NOMO-1 treated with dmso at 0.1 percent for 144 hours (cell line): ENCODE data around the gene RNU1-1.
"Not testable (repeated sequence)": the region's sequence is repeated elsewhere in the genome, so short reads cannot be mapped to it uniquely, and the experiment has no call there.

ENCODE experiments used
- DNase-seq: peaks from one replicate; lab custom pipeline; 2025; ENCODE audit not compliant: unreplicated experiment; lab: John Stamatoyannopoulos, UW

The RNU1-1 gene

GRCh38 chr1:16525769-16526168, 11.7 kb upstream of the RNU1-1 start:
- not testable (repeated sequence) for DNase-seq

GRCh38 chr1:16521679-16522078, 7.6 kb upstream of the RNU1-1 start:
- not testable (repeated sequence) for DNase-seq

GRCh38 chr1:16521288-16521583, 7.2 kb upstream of the RNU1-1 start:
- DNase-seq = no peak

- DNase-seq = not testable (repeated sequence)
These were observed 6.6 kb upstream of the RNU1-1 start for GRCh38 chr1:16520435-16521287.

GRCh38 chr1:16519255-16519951, 5.3 kb upstream of the RNU1-1 start:
- not testable (repeated sequence) for DNase-seq

GRCh38 chr1:16518913-16519254, 4.8 kb upstream of the RNU1-1 start:
- DNase-seq = not testable (repeated sequence)

- DNase-seq = not testable (repeated sequence)
These were observed 2.8 kb upstream of the RNU1-1 start for GRCh38 chr1:16516694-16517410.

- peak; percentile 71 for DNase-seq
These were observed 526 bp downstream of the RNU1-1 start for GRCh38 chr1:16513412-16514106.

GRCh38 chr1:16512624-16513411, 1.3 kb downstream of the RNU1-1 start:
- DNase-seq = not testable (repeated sequence)

- not testable (repeated sequence) for DNase-seq
These were observed 2.2 kb downstream of the RNU1-1 start for GRCh38 chr1:16511926-16512325.

- not testable (repeated sequence) for DNase-seq
These were observed 5.1 kb downstream of the RNU1-1 start for GRCh38 chr1:16508861-16509445.

- DNase-seq = not testable (repeated sequence)
These were observed 7.5 kb downstream of the RNU1-1 start for GRCh38 chr1:16506364-16507136.

GRCh38 chr1:16505870-16506269, 8.2 kb downstream of the RNU1-1 start:
- DNase-seq = not testable (repeated sequence)

- no peak for DNase-seq
These were observed 10.6 kb downstream of the RNU1-1 start for GRCh38 chr1:16503494-16503893.

GRCh38 chr1:16501446-16501845, 12.6 kb downstream of the RNU1-1 start:
- not testable (repeated sequence) for DNase-seq

GRCh38 chr1:16500975-16501374, 13.1 kb downstream of the RNU1-1 start:
- DNase-seq = not testable (repeated sequence)

- DNase-seq = not testable (repeated sequence)
These were observed 13.6 kb downstream of the RNU1-1 start for GRCh38 chr1:16500466-16500865.

- DNase-seq = peak; percentile 67
These were observed 15.3 kb downstream of the RNU1-1 start for GRCh38 chr1:16498573-16499413.
